Karpas-422 (cell line): ENCODE data around the gene SMAD6. TPM values are rescaled to one million over a fixed set of nuclear protein-coding genes. Genes with fewer than 3 reads are reported as not detected.

Source experiments
- DNase-seq: peaks from one replicate; pipeline ENCODE4 v3.0.0-alpha.2; 2015
- H2AFZ ChIP-seq: fragments of 200-600 bp; sonication (generic); 2 replicates; pipeline ENCODE4 v1.6.1; 2014; ENCODE audit warnings: antibody characterized with exemption, low read length, mixed read lengths
- H3K27ac ChIP-seq: fragments of 200-600 bp; sonication (generic); 2 replicates; pipeline ENCODE4 v1.5.1; 2014; ENCODE audit warnings: mild to moderate bottlenecking, low read length, moderate library complexity
- H3K27me3 ChIP-seq: fragments of 200-600 bp; sonication (generic); 2 replicates; pipeline ENCODE4 v1.6.1; 2014; ENCODE audit warnings: low read length, mixed read lengths
- H3K36me3 ChIP-seq: fragments of 200-600 bp; sonication (generic); 2 replicates; pipeline ENCODE4 v1.6.1; 2014; ENCODE audit warnings: low read length, mixed read lengths; ENCODE audit not compliant: insufficient read depth
- H3K4me1 ChIP-seq: fragments of 200-600 bp; sonication (generic); 2 replicates; pipeline ENCODE4 v1.6.1; 2014; ENCODE audit warnings: mild to moderate bottlenecking, low read length, mixed read lengths
- H3K4me2 ChIP-seq: fragments of 200-600 bp; sonication (generic); 2 replicates; pipeline ENCODE4 v1.6.1; 2014; ENCODE audit warnings: low read length, low read depth, mild to moderate bottlenecking; ENCODE audit not compliant: poor library complexity, severe bottlenecking
- H3K4me3 ChIP-seq: fragments of 200-600 bp; sonication (generic); 2 replicates; pipeline ENCODE4 v1.5.1; 2014; ENCODE audit warnings: mild to moderate bottlenecking, antibody characterized with exemption, low read length, mixed read lengths
- H3K79me2 ChIP-seq: fragments of 200-600 bp; sonication (generic); 2 replicates; pipeline ENCODE4 v1.6.1; 2014; ENCODE audit warnings: mild to moderate bottlenecking, low read length, mixed read lengths
- H3K9ac ChIP-seq: fragments of 200-600 bp; sonication (generic); 2 replicates; pipeline ENCODE4 v1.6.0; 2014; ENCODE audit warnings: low read length
- H3K9me2 ChIP-seq: fragments of 200-600 bp; sonication (generic), shearing (Covaris generic); replicated peaks from 2 replicates; pipeline ENCODE4 v1.6.0; 2014; ENCODE audit warnings: mild to moderate bottlenecking, low read length, moderate library complexity; ENCODE audit not compliant: insufficient read depth
- H3K9me3 ChIP-seq: fragments of 300-700, 200-600 bp; sonication (generic); 2 replicates; pipeline ENCODE4 v1.6.1; 2014; ENCODE audit warnings: low read length, mixed read lengths
- H4K20me1 ChIP-seq: fragments of 200-600 bp; sonication (generic); 2 replicates; pipeline ENCODE4 v1.6.1; 2014; ENCODE audit warnings: mild to moderate bottlenecking, antibody characterized with exemption, low read length, low read depth; ENCODE audit not compliant: insufficient read depth
- total RNA-seq: library from RNA; depleted of rRNA; stranded (reverse); fragments of >200 nt; shearing (Covaris generic); gene quantifications from 2 replicates; pipeline ENCODE4 v1.2.3, GENCODE V29; 2014; ENCODE audit warnings: low replicate concordance

Gene SMAD6
- total RNA-seq, 1 experiment from 2014 or later, result 0.89 TPM

DNA sequence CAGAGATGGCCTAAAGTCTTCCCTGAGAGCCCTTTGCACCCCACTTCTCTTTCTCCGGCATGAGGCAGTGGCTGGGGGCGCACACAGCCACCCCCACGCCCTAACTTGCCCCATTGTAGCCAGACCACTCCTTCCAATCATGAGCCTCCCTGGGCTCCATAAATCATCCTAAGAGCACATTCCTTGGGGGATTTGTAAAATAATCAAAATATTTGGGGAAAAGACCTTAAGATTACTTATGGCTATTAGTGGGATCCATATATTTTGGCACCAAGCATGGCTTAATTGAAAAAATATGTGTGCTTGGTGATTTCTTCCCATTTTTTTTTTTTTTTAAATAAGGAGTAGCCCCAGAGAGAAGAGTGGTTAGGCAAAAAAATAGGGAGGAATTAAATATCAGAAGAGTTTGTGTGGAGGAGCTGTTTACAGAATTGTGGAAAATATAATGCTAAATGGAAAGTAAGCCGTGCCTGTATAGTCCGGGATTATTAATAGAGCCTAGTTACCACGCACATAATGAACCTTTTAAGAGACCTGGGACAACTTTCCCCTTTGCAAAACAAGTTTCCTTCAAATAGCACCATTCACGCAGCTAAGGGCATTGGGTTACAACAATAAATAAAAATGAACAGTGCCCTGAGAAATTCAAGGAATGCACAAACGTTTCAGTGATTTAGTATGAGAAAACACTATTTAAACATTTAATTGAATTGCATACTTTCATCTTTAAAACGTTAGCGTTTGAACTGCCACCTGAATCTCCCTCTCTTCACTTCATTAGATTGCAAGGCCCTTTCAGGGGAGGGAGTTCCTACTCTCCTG lies 46.1 kb downstream of the SMAD6 start:
- Histone ChIP-seq H3K9me3 (no peaks in the 10 kb centered on the region), H4K20me1 (no peaks in the 10 kb centered on the region), H3K27me3 (no peaks in the 10 kb centered on the region), H3K36me3 (no peaks in the 10 kb centered on the region), H3K4me1 (no peaks in the 10 kb centered on the region), H3K27ac (no peak overlapping the region), H3K4me3 (no peak overlapping the region), H3K79me2 (no peaks in the 10 kb centered on the region), H3K9ac (no peak overlapping the region), H3K4me2 (no peak overlapping the region), H2AFZ (no peak overlapping the region), H3K9me2 (no peaks in the 10 kb centered on the region)
- no peak for DNase-seq

DNA sequence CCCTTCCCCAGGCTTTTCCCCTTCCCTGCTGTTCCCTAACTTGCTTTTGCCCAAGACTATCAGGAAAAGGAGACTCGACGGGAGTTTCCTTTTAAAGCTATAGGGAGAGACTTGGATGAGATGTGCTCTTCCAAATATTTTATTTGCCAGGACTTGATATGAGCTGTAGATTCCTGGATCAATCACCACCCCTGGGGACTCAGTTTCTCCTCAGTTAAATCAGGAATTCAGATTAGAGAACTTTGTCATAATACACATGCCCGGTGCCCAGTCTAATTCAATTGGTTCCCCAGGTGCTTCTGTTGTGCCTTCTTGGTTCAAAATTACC lies 46.6 kb downstream of the SMAD6 start:
- Histone ChIP-seq H3K4me1 (no peaks in the 10 kb centered on the region), H3K79me2 (no peaks in the 10 kb centered on the region), H3K4me3 (no peak overlapping the region), H2AFZ (no peak overlapping the region), H3K9ac (no peak overlapping the region), H3K9me3 (no peaks in the 10 kb centered on the region), H3K27ac (no peak overlapping the region), H3K4me2 (no peak overlapping the region), H3K27me3 (no peaks in the 10 kb centered on the region), H3K9me2 (no peaks in the 10 kb centered on the region), H3K36me3 (no peaks in the 10 kb centered on the region), H4K20me1 (no peaks in the 10 kb centered on the region)
- DNase-seq, result no peak

DNA sequence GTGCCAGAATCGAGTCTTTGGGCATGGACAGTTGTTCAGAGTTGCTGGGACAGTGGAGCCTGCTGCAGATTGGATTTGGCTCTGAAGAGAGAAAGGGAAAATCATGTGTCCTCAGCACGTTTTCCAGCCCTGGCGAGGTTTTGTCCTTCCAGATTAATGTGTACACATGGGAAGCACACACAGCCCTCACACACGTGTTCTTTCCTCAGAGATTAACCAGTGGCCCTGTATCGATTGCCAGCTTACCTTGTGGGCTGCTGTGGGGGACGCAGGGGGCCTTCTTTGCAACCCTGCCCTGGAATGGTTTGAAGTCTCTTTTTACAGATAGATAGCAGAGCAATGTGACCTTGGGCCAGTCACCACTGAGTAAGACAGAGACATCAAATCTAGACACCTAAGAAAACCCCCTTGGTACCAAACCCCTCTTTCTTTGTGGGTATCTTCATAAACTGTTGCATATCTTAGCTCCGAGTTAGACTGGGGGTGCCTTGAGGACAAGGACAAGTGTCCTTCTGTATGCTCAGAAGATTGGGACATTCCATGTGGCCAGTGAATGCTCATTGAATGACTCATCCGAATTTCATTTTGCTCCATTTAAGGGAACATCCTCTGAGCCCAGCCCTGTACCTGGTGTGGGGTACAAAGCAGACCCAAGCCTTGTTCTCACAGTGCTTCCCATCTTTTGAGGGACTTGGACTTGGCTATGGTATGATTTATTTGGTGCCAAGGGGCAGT lies 48.0 kb downstream of the SMAD6 start:
- Histone ChIP-seq H2AFZ (no peak overlapping the region), H3K9me3 (no peaks in the 10 kb centered on the region), H3K27me3 (no peaks in the 10 kb centered on the region), H3K36me3 (no peaks in the 10 kb centered on the region), H3K9ac (no peak overlapping the region), H3K4me3 (no peak overlapping the region), H3K27ac (no peak overlapping the region), H3K4me1 (no peaks in the 10 kb centered on the region), H4K20me1 (no peaks in the 10 kb centered on the region), H3K9me2 (no peaks in the 10 kb centered on the region), H3K79me2 (no peaks in the 10 kb centered on the region), H3K4me2 (no peak overlapping the region)
- no peak for DNase-seq

DNA sequence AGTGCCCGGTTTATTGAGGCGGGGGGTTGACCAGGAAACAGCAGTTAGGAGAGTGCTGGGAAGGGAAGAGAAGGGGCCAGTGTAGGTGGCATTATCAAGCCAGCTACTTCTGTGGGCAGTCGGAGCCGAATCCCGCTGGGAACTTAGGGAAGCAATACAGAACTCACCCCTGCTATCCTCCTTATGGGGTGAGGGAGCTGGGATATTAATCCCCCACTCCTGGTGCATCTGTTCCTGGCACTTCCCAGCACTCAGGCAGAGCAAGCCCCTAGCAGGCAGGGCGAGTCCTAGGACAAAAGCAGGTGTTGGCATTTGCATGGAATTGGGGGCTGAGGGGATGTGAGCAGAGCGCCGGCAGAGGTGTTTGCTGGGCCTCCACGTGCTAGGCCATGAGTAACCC lies 48.6 kb downstream of the SMAD6 start:
- no peaks in the 10 kb centered on the region for H3K9me2 ChIP-seq
- H3K79me2 ChIP-seq, result no peaks in the 10 kb centered on the region
- H3K27ac ChIP-seq, result no peak overlapping the region
- H3K9me3 ChIP-seq, result no peaks in the 10 kb centered on the region; the same call in 1 of the 2 replicates
- H4K20me1 ChIP-seq, result no peaks in the 10 kb centered on the region
- H3K4me1 ChIP-seq, result no peaks in the 10 kb centered on the region
- H3K36me3 ChIP-seq, result no peaks in the 10 kb centered on the region
- no peak for DNase-seq
- no peak overlapping the region for H3K4me2 ChIP-seq
- no peak overlapping the region for H3K4me3 ChIP-seq
- no peak overlapping the region for H2AFZ ChIP-seq
- H3K9ac ChIP-seq, result no peak overlapping the region
- peaks cover 3% of the 10 kb centered on the region; the same call in 1 of the 2 replicates for H3K27me3 ChIP-seq

DNA sequence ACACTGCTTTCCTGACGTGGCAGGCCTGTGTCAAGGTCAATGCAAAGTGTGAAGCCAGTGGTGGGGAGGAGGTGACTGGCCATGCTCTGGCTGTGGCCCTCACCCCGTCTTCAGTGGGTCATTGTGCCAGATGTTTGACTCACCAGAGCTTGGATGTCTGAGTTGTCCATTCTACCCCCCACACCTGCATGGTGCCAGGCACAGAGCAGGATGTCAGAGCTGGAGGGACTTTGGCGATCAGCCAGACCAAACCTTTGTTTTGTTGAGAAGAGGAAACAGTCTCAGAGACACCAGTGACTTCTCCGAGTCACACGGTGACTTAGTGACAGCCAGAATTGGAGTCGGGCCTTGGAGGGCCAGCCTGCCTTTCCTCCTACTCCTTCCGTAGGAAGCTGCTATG lies 49.5 kb downstream of the SMAD6 start:
- H3K4me1 ChIP-seq, result no peaks in the 10 kb centered on the region
- no peaks in the 10 kb centered on the region for H3K79me2 ChIP-seq
- H3K4me2 ChIP-seq, result no peak overlapping the region
- H3K9ac ChIP-seq, result no peak overlapping the region
- no peaks in the 10 kb centered on the region for H3K9me2 ChIP-seq
- DNase-seq, result no peak
- no peaks in the 10 kb centered on the region for H3K36me3 ChIP-seq
- H3K27ac ChIP-seq, result no peak overlapping the region
- H3K9me3 ChIP-seq, result no peaks in the 10 kb centered on the region; the same call in 1 of the 2 replicates
- peaks cover 3% of the 10 kb centered on the region; the same call in 1 of the 2 replicates for H3K27me3 ChIP-seq
- no peaks in the 10 kb centered on the region for H4K20me1 ChIP-seq
- no peak overlapping the region for H2AFZ ChIP-seq
- no peak overlapping the region for H3K4me3 ChIP-seq

DNA sequence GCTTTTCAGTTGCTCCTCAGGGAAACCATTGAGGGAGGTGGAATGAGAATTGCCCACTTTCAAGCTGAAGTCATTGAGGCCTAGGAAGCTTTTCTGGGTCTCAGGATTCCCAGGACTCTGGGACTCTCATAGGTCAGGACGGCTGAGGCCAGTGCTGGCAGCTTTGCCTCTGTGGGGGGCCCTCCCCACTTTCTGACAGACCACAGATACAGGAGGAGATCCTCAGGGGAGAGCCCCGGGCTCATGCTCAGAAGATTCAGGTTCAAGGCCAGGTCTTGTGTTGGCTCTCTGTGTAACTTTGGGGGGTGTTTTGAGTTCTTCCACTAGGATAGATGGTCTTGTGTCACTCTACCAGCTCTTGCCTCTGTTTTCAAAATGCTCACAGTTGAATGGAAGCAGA lies 50.0 kb downstream of the SMAD6 start:
- Histone ChIP-seq H3K4me3 (no peak overlapping the region), H3K9ac (no peak overlapping the region), H3K4me2 (no peak overlapping the region), H3K79me2 (no peaks in the 10 kb centered on the region), H3K4me1 (no peaks in the 10 kb centered on the region), H3K36me3 (no peaks in the 10 kb centered on the region), H3K9me2 (no peaks in the 10 kb centered on the region), H3K9me3 (no peaks in the 10 kb centered on the region; the same call in 1 of the 2 replicates), H4K20me1 (no peaks in the 10 kb centered on the region), H3K27ac (no peak overlapping the region), H2AFZ (no peak overlapping the region), H3K27me3 (peaks cover 3% of the 10 kb centered on the region; the same call in 1 of the 2 replicates)
- no peak for DNase-seq

DNA sequence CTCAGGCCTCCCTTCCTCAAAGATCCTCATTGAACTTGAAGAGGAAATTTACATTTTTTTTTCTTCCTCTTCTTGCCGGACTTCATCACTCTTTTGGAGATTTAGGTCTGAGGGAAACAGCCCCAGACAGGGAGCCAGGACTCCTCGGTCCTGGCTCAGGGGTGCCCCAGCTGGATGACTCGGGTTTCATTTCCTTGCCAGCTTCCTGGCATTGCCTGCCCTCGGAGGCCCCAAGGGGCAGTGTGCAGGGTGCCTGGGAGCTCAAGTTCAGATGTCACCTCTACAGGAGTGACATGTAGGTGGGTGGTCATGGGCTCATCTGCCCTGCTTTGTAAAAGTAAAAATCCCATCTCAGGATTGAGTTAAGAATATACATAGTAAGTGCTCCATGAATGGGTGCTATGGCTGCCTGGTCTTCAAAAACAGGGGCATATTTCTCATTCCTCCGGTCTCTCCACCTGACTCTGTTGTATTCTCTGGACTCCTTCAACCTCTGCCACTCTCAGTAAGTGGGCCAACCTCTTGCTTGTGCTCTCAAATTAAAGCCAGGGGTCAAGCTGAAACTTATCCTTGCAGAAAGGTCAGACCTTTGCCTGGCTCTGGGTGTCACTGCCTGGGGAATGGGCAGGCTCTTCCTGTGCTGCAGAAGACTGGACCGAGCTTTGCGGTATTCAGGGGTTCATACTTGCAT lies 51.8 kb downstream of the SMAD6 start:
- H3K4me3 ChIP-seq, result no peak overlapping the region
- H3K9me2 ChIP-seq, result no peaks in the 10 kb centered on the region
- H3K9ac ChIP-seq, result no peak overlapping the region
- no peak overlapping the region for H3K27ac ChIP-seq
- no peak for DNase-seq
- H3K79me2 ChIP-seq, result no peaks in the 10 kb centered on the region
- H3K36me3 ChIP-seq, result no peaks in the 10 kb centered on the region
- H3K9me3 ChIP-seq, result no peaks in the 10 kb centered on the region; the same call in 1 of the 2 replicates
- no peaks in the 10 kb centered on the region for H4K20me1 ChIP-seq
- H3K4me1 ChIP-seq, result no peaks in the 10 kb centered on the region
- peaks cover 3% of the 10 kb centered on the region; the same call in 1 of the 2 replicates for H3K27me3 ChIP-seq
- H3K4me2 ChIP-seq, result no peak overlapping the region
- H2AFZ ChIP-seq, result no peak overlapping the region

DNA sequence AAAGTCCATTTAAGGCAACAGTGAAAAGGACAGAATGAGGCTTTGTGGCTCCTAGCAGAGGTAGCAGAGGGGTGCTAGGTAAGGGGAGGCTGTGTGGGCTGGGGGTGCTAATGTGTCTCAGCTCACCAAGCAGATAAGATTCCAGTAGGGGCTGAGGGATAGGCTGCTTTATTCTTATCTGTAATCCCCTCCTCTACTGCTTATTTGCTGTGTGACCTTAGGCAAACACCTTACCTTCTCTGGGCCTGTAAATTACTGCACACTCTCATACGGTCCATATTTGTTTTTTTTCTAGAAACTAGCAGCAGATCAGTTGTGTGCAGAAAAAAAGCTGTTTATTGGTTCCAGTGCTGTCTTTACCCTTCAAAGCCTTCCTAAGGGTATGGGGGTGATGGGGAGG lies 52.8 kb downstream of the SMAD6 start:
- Histone ChIP-seq H3K4me3 (no peak overlapping the region), H3K9me3 (no peaks in the 10 kb centered on the region; the same call in 1 of the 2 replicates), H3K27me3 (peaks cover 3% of the 10 kb centered on the region; the same call in 1 of the 2 replicates), H4K20me1 (no peaks in the 10 kb centered on the region), H2AFZ (no peak overlapping the region), H3K36me3 (no peaks in the 10 kb centered on the region), H3K9ac (no peak overlapping the region), H3K4me1 (no peaks in the 10 kb centered on the region), H3K27ac (no peak overlapping the region), H3K9me2 (no peaks in the 10 kb centered on the region), H3K4me2 (no peak overlapping the region), H3K79me2 (no peaks in the 10 kb centered on the region)
- no peak for DNase-seq
